K562 (cell line): ENCODE measurements around the gene TPGS1. TPM values are rescaled to one million over a fixed set of nuclear protein-coding genes. Genes with fewer than 3 reads are reported as not detected.
A peak's percentile ranks its signal among the peaks of the same experiment; 100 is the strongest.

Experiments used
- ATAC-seq: fragments of 200-7000 bp; cut with Tn5 transposase; 3 replicates; pipeline ENCODE4 v1.9.1; 2020; ENCODE audit warnings: moderate library complexity
- BruUV-seq: library from RNA; stranded (reverse); fragments of 400-500 nt; replicated peaks from 2 replicates; lab custom pipeline; 2021; lab: Mats Ljungman, UMichigan
- CTCF ChIA-PET: fragments of 300-600 bp; formaldehyde crosslinking; extraction: SDS; loops from one replicate; lab custom pipeline; 2021; ENCODE audit warnings: low intra/inter-chr PET ratio; lab: Yijun Ruan, JAX
- POLR2A ChIA-PET: fragments of 300-600, 350-650 bp; sonication (Branson Sonifier 250); formaldehyde crosslinking; extraction: SDS; loops from one replicate; lab custom pipeline; 2021; ENCODE audit warnings: antibody characterized with exemption, inconsistent platforms; lab: Yijun Ruan, JAX
- DNase-seq, 4 experiments: peaks; one replicate each; pipeline versions ENCODE4 v3.0.0 to v3.0.0-alpha.2; 2011 to 2018; ENCODE audit warnings: low spot score in 3 of 4, mixed read lengths in 3 of 4; ENCODE audit errors: extremely low read depth in 1 of 4
- FAIRE-seq: peaks from 2 replicates; lab custom pipeline; 2011; peaks lifted over from hg19 to GRCh38; lab: Jason Lieb, UNC
- H2AFZ ChIP-seq: 2 replicates; pipeline ENCODE4 v1.6.0; 2011; ENCODE audit warnings: low read depth, low read length, control low read depth, inconsistent platforms
- H3K27ac ChIP-seq: fragments of 200-600 bp; 3 replicates; pipeline ENCODE4 v1.8.0; 2011; ENCODE audit warnings: low read depth, mild to moderate bottlenecking, control low read depth, inconsistent platforms, low read length, moderate library complexity, mixed read lengths; ENCODE audit errors: extremely low read depth
- H3K27me3 ChIP-seq, 2 experiments: fragments of 300-600 bp in 1 of 2; 2 replicates in 1 of 2; 3 replicates in 1 of 2; pipeline versions ENCODE4 v1.6.0 to v1.8.0; 2011; ENCODE audit warnings: inconsistent platforms in 2 of 2, low read length in 2 of 2, mild to moderate bottlenecking in 1 of 2, mixed read lengths in 1 of 2, moderate library complexity in 1 of 2; ENCODE audit not compliant: control insufficient read depth in 2 of 2, insufficient read depth in 2 of 2
- H3K36me3 ChIP-seq: fragments of 300-600 bp; 3 replicates; pipeline ENCODE4 v1.8.0; 2011; ENCODE audit warnings: mild to moderate bottlenecking, low read length, inconsistent platforms; ENCODE audit not compliant: control insufficient read depth, insufficient read depth
- H3K4me1 ChIP-seq, 2 experiments: fragments of 200-600 bp in 1 of 2; replicated peaks in 1 of 2; 2 replicates in 1 of 2; 3 replicates in 1 of 2; pipeline versions ENCODE4 v1.5.1 to v1.8.0; 2011; ENCODE audit warnings: inconsistent platforms in 2 of 2, low read length in 2 of 2, mild to moderate bottlenecking in 1 of 2, mixed read lengths in 1 of 2, moderate library complexity in 1 of 2; ENCODE audit not compliant: control insufficient read depth in 2 of 2, insufficient read depth in 2 of 2
- H3K4me2 ChIP-seq: 2 replicates; pipeline ENCODE4 v1.6.1; 2011; ENCODE audit warnings: low read length, control low read depth, inconsistent platforms, mixed read lengths; ENCODE audit not compliant: insufficient read depth
- H3K4me3 ChIP-seq: fragments of 200-600 bp; sonication (generic), shearing (Covaris generic); 2 replicates; pipeline ENCODE4 v1.5.1; 2016; ENCODE audit warnings: control low read depth, inconsistent platforms
- H3K79me2 ChIP-seq: fragments of 200-600 bp; 3 replicates; pipeline ENCODE4 v1.8.0; 2011; ENCODE audit warnings: low read length, inconsistent platforms; ENCODE audit not compliant: control insufficient read depth, insufficient read depth
- H3K9ac ChIP-seq, 2 experiments: 2 replicates each; pipeline versions ENCODE4 v1.6.0 to v1.6.1; 2011; ENCODE audit warnings: low read depth in 2 of 2, low read length in 2 of 2, control low read depth in 1 of 2, inconsistent platforms in 1 of 2, mild to moderate bottlenecking in 1 of 2, mixed read lengths in 1 of 2; ENCODE audit not compliant: insufficient read depth in 1 of 2
- H3K9me1 ChIP-seq: one replicate; pipeline ENCODE4 v1.6.0; 2011; ENCODE audit warnings: inconsistent platforms, mild to moderate bottlenecking, low read length, moderate library complexity; ENCODE audit not compliant: control insufficient read depth, insufficient read depth
- H3K9me3 ChIP-seq: replicated peaks from 2 replicates; pipeline ENCODE4 v1.5.1; 2011; ENCODE audit warnings: low read depth, low read length, inconsistent platforms; ENCODE audit not compliant: control insufficient read depth, insufficient read depth
- H4K20me1 ChIP-seq: replicated peaks from 2 replicates; pipeline ENCODE4 v1.6.1; 2011; ENCODE audit warnings: low read length, inconsistent platforms, mixed read lengths; ENCODE audit not compliant: control insufficient read depth, insufficient read depth
- BRD9 ChIP-seq: fragments of 450-650 bp; IDR thresholded peaks from 2 replicates; pipeline ENCODE4 v1.6.1; 2018; ENCODE audit warnings: low read depth; ENCODE audit not compliant: partially characterized antibody
- CTBP1 ChIP-seq: fragments of 450-650 bp; IDR thresholded peaks from 2 replicates; pipeline ENCODE4 v1.6.1; 2016; ENCODE audit warnings: borderline replicate concordance
- TAF1 ChIP-seq: IDR thresholded peaks from 2 replicates; pipeline ENCODE4 v1.6.1; 2011; ENCODE audit warnings: mild to moderate bottlenecking, low read length, moderate library complexity; ENCODE audit not compliant: insufficient read depth, control insufficient read depth, severe bottlenecking; ENCODE audit errors: extremely low read depth
- WGBS: fragments of 100-300 bp; shearing (Covaris generic); methylation state at CpG from one replicate; pipeline ENCODE4 v1.1.6; 2016; ENCODE audit warnings: low coverage, mixed read lengths; ENCODE audit not compliant: insufficient coverage; ENCODE audit errors: missing lambda C conversion rate; 5-methylcytosine and 5-hydroxymethylcytosine counted together
- in situ Hi-C: fragments of 300-500 bp; cut with MboI; formaldehyde crosslinking; loops from 4 replicates; pipeline ENCODE4 v1.15.0; 2018; ENCODE audit warnings: inconsistent platforms, mixed read lengths
- intact Hi-C: fragments of 100-400 bp; cut with micrococcal nuclease; formaldehyde crosslinking; loops from 2 replicates; pipeline ENCODE4 v1.14.2; 2022
- polyA plus RNA-seq, 8 experiments: library from polyadenylated mRNA; depleted of rRNA in 4 of 8; stranded (reverse) in 5 of 8; unstranded in 3 of 8; fragments of >200 nt; fragmentation: Nextera tagmentation in 2 of 8; fragmentation: Illumina TruSeq in 1 of 8; extraction: Ambion mirVana in 2 of 8; extraction: Trizol in 1 of 8; gene quantifications; 2 replicates each; pipeline versions ENCODE4 v1.2.1 to v1.2.3, GENCODE V29; 2011 to 2014; ENCODE audit warnings: inconsistent platforms in 1 of 8, missing spikeins in 1 of 8
- total RNA-seq, 7 experiments: library from RNA; depleted of rRNA in 6 of 7; stranded (reverse); fragments of >200 nt in 6 of 7; fragmentation: Illumina TruSeq in 2 of 7; extraction: Trizol in 2 of 7; gene quantifications; 2 replicates each; pipeline versions ENCODE4 v1.2.1 to v1.2.3, GENCODE V29; 2011 to 2021; ENCODE audit warnings: low replicate concordance in 1 of 7

The TPGS1 gene
- total and polyA plus RNA-seq, 9 of the 15 experiments (the other 6 are each of a cell fraction or from before 2014, with no cell fraction given): 0.30 to 31.6 (median 1.2) TPM; not detected in 2

GRCh38 chr19:485583-486236 is 21.6 kb upstream of the TPGS1 start:
- Histone ChIP-seq H3K36me3 (no peaks in the 10 kb centered on the region), H3K9ac (peak overlapping the region in 1 of 2 experiments; percentile 14; a peak in 2 of 4 replicates), H3K9me1 (no peaks in the 10 kb centered on the region), H3K9me3 (peaks cover 3% of the 10 kb centered on the region; the same call in 1 of the 2 replicates), H3K4me3 (no peak overlapping the region), H3K27me3 (no peaks in the 10 kb centered on the region; a peak in 1 of 5 replicates), H4K20me1 (no peaks in the 10 kb centered on the region), H3K4me1 (peaks cover 8 to 53% of the 10 kb centered on the region in 2 experiments), H3K4me2 (no peak overlapping the region), H3K27ac (no peak overlapping the region), H2AFZ (no peak overlapping the region), H3K79me2 (peaks cover 11% of the 10 kb centered on the region; the same call in 1 of the 3 replicates)
- intact Hi-C loops: no loop called here
- TF ChIP-seq CTBP1: no peak
- TF ChIP-seq BRD9: no peak
- TF ChIP-seq TAF1: no peak
- ChIA-PET POLR2A (interaction anchor here (0.6 kb wide), 1 partner anchor 119 kb away, joined by 3 read pairs; no protein-coding TSS in a partner anchor), CTCF (no interaction called here)
- BruUV-seq: no TSS peak
- FAIRE-seq (no peak), DNase-seq (no peak), ATAC-seq (no peak)
- in situ Hi-C loops: no loop called here
- 58% methylated on average over 19 of the region's 23 CpGs for WGBS
